ENCODE results near the gene PTPRB.

DNA sequence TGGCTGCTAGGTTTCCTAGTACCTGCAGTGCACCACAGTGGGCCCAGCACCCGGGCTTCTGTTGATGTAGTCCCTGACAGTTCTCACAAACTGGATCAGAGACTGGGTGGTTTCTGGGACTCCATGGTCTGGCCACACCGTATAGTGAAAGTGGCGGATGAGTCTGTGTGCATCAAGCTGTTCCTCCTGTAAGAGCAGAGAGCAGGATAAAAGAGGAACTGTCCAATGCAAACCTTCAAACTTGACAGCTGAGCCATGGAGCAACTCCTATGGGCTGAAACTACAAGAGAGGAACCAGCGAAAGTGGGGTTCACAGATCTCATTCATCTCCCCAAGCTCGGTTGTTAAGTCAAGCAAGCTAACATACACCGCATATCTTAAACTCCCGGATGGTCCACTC is 102.8 kb downstream of the PTPRB start:
- TF ChIP-seq, protein P1, sequence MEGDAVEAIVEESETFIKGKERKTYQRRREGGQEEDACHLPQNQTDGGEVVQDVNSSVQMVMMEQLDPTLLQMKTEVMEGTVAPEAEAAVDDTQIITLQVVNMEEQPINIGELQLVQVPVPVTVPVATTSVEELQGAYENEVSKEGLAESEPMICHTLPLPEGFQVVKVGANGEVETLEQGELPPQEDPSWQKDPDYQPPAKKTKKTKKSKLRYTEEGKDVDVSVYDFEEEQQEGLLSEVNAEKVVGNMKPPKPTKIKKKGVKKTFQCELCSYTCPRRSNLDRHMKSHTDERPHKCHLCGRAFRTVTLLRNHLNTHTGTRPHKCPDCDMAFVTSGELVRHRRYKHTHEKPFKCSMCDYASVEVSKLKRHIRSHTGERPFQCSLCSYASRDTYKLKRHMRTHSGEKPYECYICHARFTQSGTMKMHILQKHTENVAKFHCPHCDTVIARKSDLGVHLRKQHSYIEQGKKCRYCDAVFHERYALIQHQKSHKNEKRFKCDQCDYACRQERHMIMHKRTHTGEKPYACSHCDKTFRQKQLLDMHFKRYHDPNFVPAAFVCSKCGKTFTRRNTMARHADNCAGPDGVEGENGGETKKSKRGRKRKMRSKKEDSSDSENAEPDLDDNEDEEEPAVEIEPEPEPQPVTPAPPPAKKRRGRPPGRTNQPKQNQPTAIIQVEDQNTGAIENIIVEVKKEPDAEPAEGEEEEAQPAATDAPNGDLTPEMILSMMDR (IDR thresholded peaks at IDR 0.05; ENCODE audit: low read length): no peak
- TF ChIP-seq EZH2 (IDR thresholded peaks at IDR 0.05; ENCODE audit: borderline replicate concordance, low read length): no peak

Measured in OCI-LY1 (cell line).